IPS DF 6.9 (cell line): ENCODE data around the gene IGF2.

ENCODE experiments used
- DNase-seq: peaks from one replicate; pipeline ENCODE4 v3.0.0-alpha.2; 2013; ENCODE audit warnings: low read depth, low spot score
- H3K27ac ChIP-seq: one replicate; pipeline ENCODE4 v1.5.1; 2013; ENCODE audit warnings: low read length, control low read depth
- H3K27me3 ChIP-seq: 2 replicates; pipeline ENCODE4 v1.6.1; 2013; ENCODE audit warnings: mild to moderate bottlenecking, low read length; ENCODE audit not compliant: control insufficient read depth, insufficient read depth
- H3K36me3 ChIP-seq: 2 replicates; pipeline ENCODE4 v1.6.1; 2013; ENCODE audit warnings: low read length; ENCODE audit not compliant: control insufficient read depth, insufficient read depth
- H3K4me1 ChIP-seq: 2 replicates; pipeline ENCODE4 v1.6.1; 2013; ENCODE audit warnings: low read length; ENCODE audit not compliant: control insufficient read depth, insufficient read depth
- H3K4me3 ChIP-seq: 2 replicates; pipeline ENCODE4 v1.5.1; 2013; ENCODE audit warnings: mild to moderate bottlenecking, low read length
- H3K9me3 ChIP-seq: 2 replicates; pipeline ENCODE4 v1.6.1; 2013; ENCODE audit warnings: low read length, inconsistent platforms; ENCODE audit not compliant: control insufficient read depth, insufficient read depth
- WGBS: extraction: QIAGEN DNeasy Blood & Tissue Kit; methylation state at CpG from one replicate; pipeline ENCODE4 v1.1.7; 2013; ENCODE audit warnings: mixed read lengths, missing lambda C conversion rate; ENCODE audit not compliant: insufficient read length, insufficient coverage; 5-methylcytosine and 5-hydroxymethylcytosine counted together

IGF2 gene

GRCh38 chr11:2102132-2102882 lies 36.9 kb downstream of the IGF2 start:
- Histone ChIP-seq H3K4me1 (peaks cover 6% of the 10 kb centered on the region; the same call in 1 of the 2 replicates), H3K4me3 (no peak overlapping the region), H3K9me3 (no peaks in the 10 kb centered on the region), H3K36me3 (no peaks in the 10 kb centered on the region; the same call in 1 of the 2 replicates), H3K27me3 (no peaks in the 10 kb centered on the region), H3K27ac (no peak overlapping the region)
- 100% methylated on average over 4 of the region's 8 CpGs for WGBS
- DNase-seq = no peak

GRCh38 chr11:2101171-2101675 lies 38.0 kb downstream of the IGF2 start:
- no peak overlapping the region for H3K4me3 ChIP-seq
- H3K4me1 ChIP-seq = peaks cover 8% of the 10 kb centered on the region
- no CpG with 5 or more reads among the region's 10 CpGs for WGBS
- H3K36me3 ChIP-seq = no peaks in the 10 kb centered on the region; the same call in 1 of the 2 replicates
- H3K27me3 ChIP-seq = no peaks in the 10 kb centered on the region
- H3K27ac ChIP-seq = no peak overlapping the region
- no peak for DNase-seq
- H3K9me3 ChIP-seq = no peaks in the 10 kb centered on the region

- Histone ChIP-seq H3K27me3 (no peaks in the 10 kb centered on the region), H3K9me3 (no peaks in the 10 kb centered on the region), H3K36me3 (no peaks in the 10 kb centered on the region; the same call in 1 of the 2 replicates), H3K4me3 (no peak overlapping the region), H3K27ac (no peak overlapping the region), H3K4me1 (peaks cover 8% of the 10 kb centered on the region)
- no peak for DNase-seq
- WGBS = no CpG with 5 or more reads among the region's 25 CpGs
Observed at GRCh38 chr11:2100361-2101170, 38.6 kb downstream of the IGF2 start.

DNA sequence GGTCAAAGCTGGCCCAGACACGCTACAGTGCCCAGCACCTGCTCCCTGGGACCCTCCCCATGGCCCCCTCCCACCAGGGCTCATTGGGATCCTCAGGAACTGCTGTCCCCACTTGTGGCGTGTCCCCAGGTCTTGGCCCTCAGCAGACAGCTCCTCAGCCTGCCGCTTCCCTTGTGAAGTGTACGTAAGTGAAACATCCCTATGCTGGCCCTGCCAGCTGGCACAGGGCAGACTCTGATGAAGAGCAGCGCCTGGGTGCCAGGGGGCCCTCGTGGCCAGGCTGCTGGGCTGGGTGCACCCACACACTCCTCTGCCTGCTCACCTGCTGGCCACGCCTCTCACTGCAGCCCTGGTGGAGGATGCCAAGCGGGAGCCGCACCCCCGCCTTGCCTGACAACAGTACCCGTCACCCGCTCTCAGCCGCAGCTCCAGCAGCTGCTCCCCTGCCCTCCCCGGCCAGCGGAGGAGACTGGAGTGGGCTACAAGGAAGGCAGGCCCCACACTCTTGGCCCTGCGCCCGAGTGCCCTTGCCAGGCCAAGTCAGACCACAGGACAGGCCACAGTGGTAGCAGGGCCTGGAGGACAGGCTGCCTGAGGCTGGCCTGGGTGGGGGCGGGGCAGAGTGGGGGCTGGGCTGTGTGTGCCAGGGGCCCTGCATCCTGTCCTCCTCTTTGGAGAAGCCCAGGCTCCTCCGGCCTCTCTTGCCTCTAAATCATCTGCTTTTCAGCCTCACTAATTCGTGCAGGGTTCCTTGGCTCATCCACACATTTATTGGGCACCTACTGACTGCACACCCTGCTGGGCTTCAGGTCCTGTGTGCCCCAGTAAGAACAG lies 39.5 kb downstream of the IGF2 start:
- DNase-seq = no peak
- no peak overlapping the region for H3K27ac ChIP-seq
- no peaks in the 10 kb centered on the region; the same call in 1 of the 2 replicates for H3K36me3 ChIP-seq
- no peak overlapping the region for H3K4me3 ChIP-seq
- peaks cover 8% of the 10 kb centered on the region for H3K4me1 ChIP-seq
- WGBS = no CpG with 5 or more reads among the region's 20 CpGs
- no peaks in the 10 kb centered on the region for H3K9me3 ChIP-seq
- H3K27me3 ChIP-seq = no peaks in the 10 kb centered on the region

GRCh38 chr11:2098691-2099515 lies 40.3 kb downstream of the IGF2 start:
- no peak for DNase-seq
- WGBS = no CpG with 5 or more reads among the region's 22 CpGs

GRCh38 chr11:2097998-2098690 lies 41.0 kb downstream of the IGF2 start:
- H3K27me3 ChIP-seq = no peaks in the 10 kb centered on the region
- no peaks in the 10 kb centered on the region; the same call in 1 of the 2 replicates for H3K36me3 ChIP-seq
- WGBS = no CpG with 5 or more reads among the region's 14 CpGs
- no peak overlapping the region for H3K4me3 ChIP-seq
- H3K27ac ChIP-seq = no peak overlapping the region
- H3K9me3 ChIP-seq = no peaks in the 10 kb centered on the region
- H3K4me1 ChIP-seq = peaks cover 8% of the 10 kb centered on the region
- no peak for DNase-seq

More at GRCh38 chr11:2098691-2099515, 40.3 kb downstream of the IGF2 start:
- H3K27me3 ChIP-seq = no peaks in the 10 kb centered on the region
- no peak overlapping the region for H3K4me3 ChIP-seq
- H3K36me3 ChIP-seq = no peaks in the 10 kb centered on the region; the same call in 1 of the 2 replicates
- no peaks in the 10 kb centered on the region for H3K9me3 ChIP-seq
- peaks cover 8% of the 10 kb centered on the region for H3K4me1 ChIP-seq
- H3K27ac ChIP-seq = no peak overlapping the region

DNA sequence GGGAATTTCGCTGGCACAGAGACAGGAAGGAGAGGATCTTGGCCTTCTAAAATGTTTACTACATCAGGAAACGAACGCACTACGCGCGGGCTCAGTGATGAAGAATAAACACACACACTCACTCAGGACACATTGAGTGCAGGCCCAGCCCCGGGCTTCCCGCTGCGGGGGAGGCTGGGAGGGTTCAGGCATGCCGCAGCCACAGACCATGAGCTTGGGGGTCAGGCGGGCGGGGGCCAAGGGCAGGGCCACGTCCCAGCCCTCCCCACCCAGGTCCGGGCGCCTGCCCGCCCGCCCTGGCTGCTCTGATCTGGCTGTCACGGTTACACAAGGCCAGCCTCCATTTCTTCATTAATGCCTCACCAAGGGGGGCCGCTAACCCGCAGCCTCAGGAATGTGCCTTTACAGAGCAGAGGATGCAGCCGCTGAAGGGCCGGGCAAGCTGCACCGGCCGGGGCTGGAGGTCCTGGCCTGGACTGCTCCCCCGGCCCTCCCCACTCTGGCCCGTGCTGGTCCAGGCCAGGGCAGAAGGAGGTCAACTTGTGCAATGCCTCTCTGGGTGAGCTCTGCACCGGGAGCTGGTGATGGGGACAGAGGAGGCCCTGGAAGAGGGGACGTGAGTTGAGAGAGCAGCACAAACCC lies 41.7 kb downstream of the IGF2 start:
- no peak for DNase-seq
- Histone ChIP-seq H3K4me1 (peaks cover 8% of the 10 kb centered on the region), H3K27me3 (no peaks in the 10 kb centered on the region), H3K4me3 (no peak overlapping the region), H3K9me3 (no peaks in the 10 kb centered on the region), H3K27ac (no peak overlapping the region), H3K36me3 (no peaks in the 10 kb centered on the region; the same call in 1 of the 2 replicates)
- no CpG with 5 or more reads among the region's 28 CpGs for WGBS

GRCh38 chr11:2096919-2097301 lies 42.3 kb downstream of the IGF2 start:
- WGBS = no CpG with 5 or more reads among the region's 17 CpGs

More at GRCh38 chr11:2096919-2097301, 42.3 kb downstream of the IGF2 start:
- Histone ChIP-seq H3K4me3 (no peak overlapping the region), H3K36me3 (no peaks in the 10 kb centered on the region; the same call in 1 of the 2 replicates), H3K27me3 (no peaks in the 10 kb centered on the region), H3K4me1 (peaks cover 8% of the 10 kb centered on the region), H3K27ac (no peak overlapping the region), H3K9me3 (no peaks in the 10 kb centered on the region)
- DNase-seq = no peak
